H1 (cell line): ENCODE results near the gene MEIOB.

Experiments used
- ATF2 ChIP-seq: IDR thresholded peaks from 2 replicates; pipeline ENCODE4 v1.6.1; 2012; ENCODE audit warnings: low read length, inconsistent platforms
- BCL11A ChIP-seq, 2 experiments: IDR thresholded peaks; one replicate each; pipeline ENCODE4 v1.6.1; 2011; ENCODE audit warnings: low read depth in 2 of 2, low read length in 2 of 2, mild to moderate bottlenecking in 2 of 2
- CEBPB ChIP-seq: IDR thresholded peaks from 2 replicates; pipeline ENCODE4 v1.6.1; 2012; ENCODE audit warnings: low read depth, low read length
- CHD1 ChIP-seq: IDR thresholded peaks from 2 replicates; pipeline ENCODE4 v1.6.1; 2012; ENCODE audit warnings: low read depth, low read length, improper control_type of control experiment
- CREB1 ChIP-seq: IDR thresholded peaks from 2 replicates; pipeline ENCODE4 v1.6.1; 2012; ENCODE audit warnings: inconsistent platforms
- POLR2A ChIP-seq, 2 experiments: IDR thresholded peaks; 1 replicate in 1 of 2; 2 replicates in 1 of 2; pipeline ENCODE4 v1.6.1; 2011; ENCODE audit warnings: low read depth in 2 of 2, low read length in 2 of 2, mild to moderate bottlenecking in 2 of 2; ENCODE audit errors: control extremely low read depth in 1 of 2
- RBBP5 ChIP-seq: IDR thresholded peaks from 2 replicates; pipeline ENCODE4 v1.7.1; 2012; ENCODE audit warnings: low read depth, mild to moderate bottlenecking, inconsistent platforms, low read length, moderate library complexity, borderline replicate concordance
- RNF2 ChIP-seq: fragments of 200-900, 300-1000 bp; sonication (generic); IDR thresholded peaks from 2 replicates; pipeline ENCODE4 v1.7.1; 2016; ENCODE audit warnings: borderline replicate concordance, low read depth, mild to moderate bottlenecking, antibody characterized with exemption, low read length; ENCODE audit not compliant: poor library complexity, severe bottlenecking; ENCODE audit errors: missing control alignments
- TCF12 ChIP-seq: IDR thresholded peaks from 2 replicates; pipeline ENCODE4 v1.6.1; 2011; ENCODE audit warnings: low read depth, mild to moderate bottlenecking, low read length
- YY1 ChIP-seq: IDR thresholded peaks from 2 replicates; pipeline ENCODE4 v1.6.1; 2011; ENCODE audit warnings: low read depth, mild to moderate bottlenecking, low read length
- TF ChIP-seq, protein P1 (sequence below), 3 experiments: IDR thresholded peaks; 1 replicate in 2 of 3; 2 replicates in 1 of 3; pipeline versions ENCODE4 v1.5.1 to v1.6.1; 2011; ENCODE audit warnings: low read length in 3 of 3, mild to moderate bottlenecking in 3 of 3, inconsistent platforms in 2 of 3, low read depth in 1 of 3, moderate library complexity in 1 of 3; ENCODE audit not compliant: insufficient read depth in 1 of 3; ENCODE audit errors: control extremely low read depth in 1 of 3
- TF ChIP-seq, protein P2 (sequence below): IDR thresholded peaks from 2 replicates; pipeline ENCODE4 v1.6.1; 2011; ENCODE audit warnings: low read depth, mild to moderate bottlenecking, low read length; ENCODE audit not compliant: insufficient read depth

DNA sequence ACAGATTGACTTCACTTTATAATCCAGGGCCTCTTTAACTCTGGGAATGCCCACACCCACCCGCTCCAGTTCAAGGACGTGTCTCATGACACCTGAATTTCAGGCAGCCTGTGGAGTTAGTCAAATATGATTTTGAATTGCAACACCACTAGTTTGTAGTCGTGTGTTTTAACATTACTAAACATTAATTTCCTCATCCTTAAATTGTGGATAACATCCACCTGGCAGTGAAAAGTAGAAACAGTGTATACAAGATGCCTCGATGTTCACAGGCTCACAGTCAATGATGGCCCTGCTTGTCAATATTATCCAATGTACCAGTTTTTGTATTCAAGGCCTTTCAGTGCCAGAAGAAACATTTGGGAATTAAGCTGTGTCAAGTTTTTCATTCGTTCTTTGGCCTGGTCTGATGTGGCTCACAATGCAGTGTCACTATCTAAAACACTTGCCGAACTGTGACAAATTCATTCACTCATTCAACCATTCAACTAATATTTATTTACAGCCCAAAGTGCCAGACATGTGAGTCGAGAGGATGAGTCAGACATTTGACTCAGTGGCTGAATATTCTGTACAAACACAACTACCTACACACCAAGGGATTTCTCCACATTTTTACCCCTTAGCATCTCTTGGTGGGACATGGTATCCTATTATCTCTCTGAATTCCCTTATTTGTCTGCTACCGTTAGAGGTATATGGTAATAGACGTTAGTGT lies 1.4 kb downstream of the MEIOB start:
- no peak for TF ChIP-seq CEBPB
- no peak for TF ChIP-seq POLR2A (IDR thresholded peaks at IDR 0.05; ENCODE audit: control extremely low read depth in 1 of 2, low read depth in 2 of 2, low read length in 2 of 2)
- no peak for TF ChIP-seq YY1
- TF ChIP-seq RNF2: no peak
- no peak for TF ChIP-seq BCL11A (IDR thresholded peaks at IDR 0.05; ENCODE audit: low read depth in 2 of 2, low read length in 2 of 2)
- TF ChIP-seq, protein P1, sequence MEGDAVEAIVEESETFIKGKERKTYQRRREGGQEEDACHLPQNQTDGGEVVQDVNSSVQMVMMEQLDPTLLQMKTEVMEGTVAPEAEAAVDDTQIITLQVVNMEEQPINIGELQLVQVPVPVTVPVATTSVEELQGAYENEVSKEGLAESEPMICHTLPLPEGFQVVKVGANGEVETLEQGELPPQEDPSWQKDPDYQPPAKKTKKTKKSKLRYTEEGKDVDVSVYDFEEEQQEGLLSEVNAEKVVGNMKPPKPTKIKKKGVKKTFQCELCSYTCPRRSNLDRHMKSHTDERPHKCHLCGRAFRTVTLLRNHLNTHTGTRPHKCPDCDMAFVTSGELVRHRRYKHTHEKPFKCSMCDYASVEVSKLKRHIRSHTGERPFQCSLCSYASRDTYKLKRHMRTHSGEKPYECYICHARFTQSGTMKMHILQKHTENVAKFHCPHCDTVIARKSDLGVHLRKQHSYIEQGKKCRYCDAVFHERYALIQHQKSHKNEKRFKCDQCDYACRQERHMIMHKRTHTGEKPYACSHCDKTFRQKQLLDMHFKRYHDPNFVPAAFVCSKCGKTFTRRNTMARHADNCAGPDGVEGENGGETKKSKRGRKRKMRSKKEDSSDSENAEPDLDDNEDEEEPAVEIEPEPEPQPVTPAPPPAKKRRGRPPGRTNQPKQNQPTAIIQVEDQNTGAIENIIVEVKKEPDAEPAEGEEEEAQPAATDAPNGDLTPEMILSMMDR (IDR thresholded peaks at IDR 0.05; ENCODE audit: control extremely low read depth in 1 of 3, insufficient read depth in 1 of 3, low read depth in 1 of 3, low read length in 3 of 3): no peak
- TF ChIP-seq CHD1: no peak
- TF ChIP-seq RBBP5: no peak
- no peak for TF ChIP-seq ATF2
- no peak for TF ChIP-seq TCF12
- TF ChIP-seq, protein P2, sequence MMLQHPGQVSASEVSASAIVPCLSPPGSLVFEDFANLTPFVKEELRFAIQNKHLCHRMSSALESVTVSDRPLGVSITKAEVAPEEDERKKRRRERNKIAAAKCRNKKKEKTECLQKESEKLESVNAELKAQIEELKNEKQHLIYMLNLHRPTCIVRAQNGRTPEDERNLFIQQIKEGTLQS: no peak
- no peak for TF ChIP-seq CREB1
